Liver (tissue), 9 donors: ENCODE results near the gene RHOU. TPM values are rescaled to one million over a fixed set of nuclear protein-coding genes. Genes with fewer than 3 reads are reported as not detected.

ENCODE experiments used
- DNase-seq: peaks from one replicate; pipeline ENCODE4 v3.0.0-alpha.2; 2017; ENCODE audit warnings: low spot score
- H3K27ac ChIP-seq, 2 donors: one replicate each; pipeline ENCODE4 v1.7.0; 2013; ENCODE audit warnings: inconsistent platforms in 2 of 2, low read length in 2 of 2, control low read depth in 1 of 2, low read depth in 1 of 2, mild to moderate bottlenecking in 1 of 2
- H3K27me3 ChIP-seq, 4 donors: one replicate each; pipeline versions ENCODE4 v1.6.1 to v1.7.0; 2013; ENCODE audit warnings: low read length in 3 of 4, inconsistent platforms in 1 of 4, mild to moderate bottlenecking in 1 of 4, moderate library complexity in 1 of 4; ENCODE audit not compliant: control insufficient read depth in 4 of 4, insufficient read depth in 4 of 4
- H3K36me3 ChIP-seq, 4 donors: one replicate each; pipeline versions ENCODE4 v1.6.1 to v1.7.0; 2013; ENCODE audit warnings: low read length in 3 of 4, mild to moderate bottlenecking in 3 of 4, low read depth in 1 of 4, moderate library complexity in 1 of 4; ENCODE audit not compliant: control insufficient read depth in 4 of 4, insufficient read depth in 3 of 4
- H3K4me1 ChIP-seq, 4 donors: one replicate each; pipeline versions ENCODE4 v1.6.1 to v1.7.0; 2013; ENCODE audit warnings: low read length in 3 of 4, mild to moderate bottlenecking in 3 of 4, moderate library complexity in 1 of 4; ENCODE audit not compliant: control insufficient read depth in 4 of 4, insufficient read depth in 4 of 4
- H3K4me3 ChIP-seq, 3 donors: one replicate each; pipeline versions ENCODE4 v1.6.1 to v1.7.0; 2013; ENCODE audit warnings: low read length in 3 of 3, control low read depth in 1 of 3, low read depth in 1 of 3, mild to moderate bottlenecking in 1 of 3
- H3K9ac ChIP-seq, 2 donors: one replicate each; pipeline ENCODE4 v1.7.0; 2013; ENCODE audit warnings: low read length in 2 of 2, mild to moderate bottlenecking in 2 of 2, moderate library complexity in 2 of 2, control low read depth in 1 of 2, low read depth in 1 of 2
- H3K9me3 ChIP-seq, 4 donors: one replicate each; pipeline versions ENCODE4 v1.6.1 to v1.7.0; 2013; ENCODE audit warnings: low read length in 3 of 4; ENCODE audit not compliant: control insufficient read depth in 4 of 4
- EGR1 ChIP-seq, 2 donors: IDR thresholded peaks; 2 replicates each; pipeline ENCODE4 v1.6.1; 2016 to 2018; ENCODE audit warnings: antibody characterized with exemption in 2 of 2, low read depth in 2 of 2
- FOXA1 ChIP-seq: IDR thresholded peaks from 2 replicates; pipeline ENCODE4 v1.6.1; 2016; ENCODE audit warnings: antibody characterized with exemption
- FOXA2 ChIP-seq: IDR thresholded peaks from 2 replicates; pipeline ENCODE4 v1.6.1; 2016; ENCODE audit warnings: antibody characterized with exemption
- GABPA ChIP-seq, 2 donors: IDR thresholded peaks in 1 of 2; conservative IDR thresholded peaks in 1 of 2; 2 replicates each; pipeline ENCODE4 v1.6.1; 2016; ENCODE audit warnings: antibody characterized with exemption in 2 of 2, mild to moderate bottlenecking in 1 of 2, moderate library complexity in 1 of 2
- HNF4A ChIP-seq, 2 donors: conservative IDR thresholded peaks; 2 replicates each; pipeline ENCODE4 v1.6.1; 2016; ENCODE audit warnings: antibody characterized with exemption in 2 of 2, mild to moderate bottlenecking in 2 of 2
- HNF4G ChIP-seq: IDR thresholded peaks from 2 replicates; pipeline ENCODE4 v1.6.1; 2016; ENCODE audit warnings: antibody characterized with exemption
- JUND ChIP-seq, 2 donors: IDR thresholded peaks; 2 replicates each; pipeline ENCODE4 v1.6.1; 2016; ENCODE audit warnings: antibody characterized with exemption in 2 of 2
- NR2F2 ChIP-seq: IDR thresholded peaks from 2 replicates; pipeline ENCODE4 v1.6.1; 2016; ENCODE audit warnings: antibody characterized with exemption
- RAD21 ChIP-seq, 2 donors: IDR thresholded peaks; 2 replicates each; pipeline ENCODE4 v1.6.1; 2016; ENCODE audit warnings: antibody characterized with exemption in 2 of 2, mild to moderate bottlenecking in 2 of 2
- RXRA ChIP-seq, 2 donors: IDR thresholded peaks; 2 replicates each; pipeline ENCODE4 v1.6.1; 2017 to 2018; ENCODE audit warnings: antibody characterized with exemption in 2 of 2, mild to moderate bottlenecking in 1 of 2
- SP1 ChIP-seq: IDR thresholded peaks from 2 replicates; pipeline ENCODE4 v1.6.1; 2018; ENCODE audit warnings: antibody characterized with exemption, mild to moderate bottlenecking
- TAF1 ChIP-seq: conservative IDR thresholded peaks from 2 replicates; pipeline ENCODE4 v1.6.1; 2016; ENCODE audit warnings: antibody characterized with exemption, mild to moderate bottlenecking
- YY1 ChIP-seq: IDR thresholded peaks from 2 replicates; pipeline ENCODE4 v1.6.1; 2016; ENCODE audit warnings: antibody characterized with exemption, mild to moderate bottlenecking
- WGBS: extraction: QIAGEN DNeasy Blood & Tissue Kit; methylation state at CpG from one replicate; pipeline ENCODE4 v1.1.7; 2013; 5-methylcytosine and 5-hydroxymethylcytosine counted together
- polyA plus RNA-seq, 2 donors: library from polyadenylated mRNA; stranded (reverse) in 1 of 2; unstranded in 1 of 2; fragments of 200-250 nt in 1 of 2; fragments of >200 nt in 1 of 2; fragmentation: Nextera tagmentation in 1 of 2; extraction: Ambion mirVana in 1 of 2; gene quantifications; one replicate each; pipeline versions ENCODE4 v1.2.1 to v1.2.3, GENCODE V29; 2013 to 2015
- total RNA-seq, 2 donors: library from RNA; depleted of rRNA; stranded (reverse); fragments of >200 nt; gene quantifications; one replicate each; pipeline ENCODE4 v1.2.3, GENCODE V29; 2014
- TF ChIP-seq, protein P1 (sequence below): IDR thresholded peaks from 2 replicates; pipeline ENCODE4 v1.6.1; 2016; ENCODE audit warnings: antibody characterized with exemption
- TF ChIP-seq, protein P2 (sequence below): fragments of 150-350 bp; IDR thresholded peaks from 2 replicates; pipeline ENCODE4 v1.5.1; 2017; ENCODE audit warnings: improper control_type of control experiment, low read depth, low read length; ENCODE audit not compliant: missing input control
- TF ChIP-seq, protein P3 (sequence below): IDR thresholded peaks from 2 replicates; pipeline ENCODE4 v1.6.1; 2016; ENCODE audit warnings: antibody characterized with exemption
- TF ChIP-seq, protein P4 (sequence below): IDR thresholded peaks from 2 replicates; pipeline ENCODE4 v1.6.1; 2016; ENCODE audit warnings: antibody characterized with exemption
- donor health status: healthy.
- donor health status: healthy.
- donor health status: healthy.
- donor health status: healthy.
- donor health status: healthy.

The RHOU gene
- total and polyA plus RNA-seq, 4 donors = 6.4 to 12.0 (median 11.6) TPM

DNA sequence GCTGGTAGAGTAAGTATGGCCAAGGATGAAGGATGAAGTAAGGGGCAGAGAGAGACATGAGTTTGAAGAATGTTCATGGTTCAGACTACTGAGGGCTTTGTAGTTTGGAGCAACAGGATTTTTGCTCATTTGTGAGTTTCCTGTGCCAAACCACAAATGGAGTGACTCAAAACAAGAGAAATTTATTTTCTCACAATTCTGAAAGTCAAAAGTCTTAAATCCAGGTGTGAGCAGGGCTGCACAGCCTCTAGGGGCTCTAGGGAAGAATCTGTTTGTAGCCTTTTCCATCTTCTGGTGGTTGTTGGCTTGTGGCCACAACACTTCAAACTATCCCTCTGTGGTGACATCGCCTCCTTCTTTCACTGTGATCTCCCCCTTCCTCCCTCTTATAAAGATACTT, 58.9 kb downstream of the RHOU start:
- no peak overlapping the region for H3K4me3 ChIP-seq
- TF ChIP-seq HNF4A (conservative IDR thresholded peaks at IDR 0.05) (no peak), FOXA1 (no peak), GABPA (IDR thresholded peaks at IDR 0.05 in 1 of 2, conservative IDR thresholded peaks at IDR 0.05 in 1 of 2) (no peak), NR2F2 (no peak), JUND (IDR thresholded peaks at IDR 0.05) (no peak), RAD21 (IDR thresholded peaks at IDR 0.05) (no peak), TAF1 (no peak), FOXA2 (no peak), SP1 (no peak)
- TF ChIP-seq, protein P1, sequence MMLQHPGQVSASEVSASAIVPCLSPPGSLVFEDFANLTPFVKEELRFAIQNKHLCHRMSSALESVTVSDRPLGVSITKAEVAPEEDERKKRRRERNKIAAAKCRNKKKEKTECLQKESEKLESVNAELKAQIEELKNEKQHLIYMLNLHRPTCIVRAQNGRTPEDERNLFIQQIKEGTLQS = no peak
- TF ChIP-seq, protein P2, sequence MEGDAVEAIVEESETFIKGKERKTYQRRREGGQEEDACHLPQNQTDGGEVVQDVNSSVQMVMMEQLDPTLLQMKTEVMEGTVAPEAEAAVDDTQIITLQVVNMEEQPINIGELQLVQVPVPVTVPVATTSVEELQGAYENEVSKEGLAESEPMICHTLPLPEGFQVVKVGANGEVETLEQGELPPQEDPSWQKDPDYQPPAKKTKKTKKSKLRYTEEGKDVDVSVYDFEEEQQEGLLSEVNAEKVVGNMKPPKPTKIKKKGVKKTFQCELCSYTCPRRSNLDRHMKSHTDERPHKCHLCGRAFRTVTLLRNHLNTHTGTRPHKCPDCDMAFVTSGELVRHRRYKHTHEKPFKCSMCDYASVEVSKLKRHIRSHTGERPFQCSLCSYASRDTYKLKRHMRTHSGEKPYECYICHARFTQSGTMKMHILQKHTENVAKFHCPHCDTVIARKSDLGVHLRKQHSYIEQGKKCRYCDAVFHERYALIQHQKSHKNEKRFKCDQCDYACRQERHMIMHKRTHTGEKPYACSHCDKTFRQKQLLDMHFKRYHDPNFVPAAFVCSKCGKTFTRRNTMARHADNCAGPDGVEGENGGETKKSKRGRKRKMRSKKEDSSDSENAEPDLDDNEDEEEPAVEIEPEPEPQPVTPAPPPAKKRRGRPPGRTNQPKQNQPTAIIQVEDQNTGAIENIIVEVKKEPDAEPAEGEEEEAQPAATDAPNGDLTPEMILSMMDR = no peak
- H3K9me3 ChIP-seq = no peaks in the 10 kb centered on the region
- H3K27ac ChIP-seq = no peak overlapping the region
- H3K27me3 ChIP-seq = no peaks in the 10 kb centered on the region
- H3K9ac ChIP-seq = no peak overlapping the region
- WGBS = 92% methylated on average over 1 of the region's 1 CpG
- no peaks in the 10 kb centered on the region for H3K36me3 ChIP-seq
- DNase-seq = no peak
- no peaks in the 10 kb centered on the region for H3K4me1 ChIP-seq

DNA sequence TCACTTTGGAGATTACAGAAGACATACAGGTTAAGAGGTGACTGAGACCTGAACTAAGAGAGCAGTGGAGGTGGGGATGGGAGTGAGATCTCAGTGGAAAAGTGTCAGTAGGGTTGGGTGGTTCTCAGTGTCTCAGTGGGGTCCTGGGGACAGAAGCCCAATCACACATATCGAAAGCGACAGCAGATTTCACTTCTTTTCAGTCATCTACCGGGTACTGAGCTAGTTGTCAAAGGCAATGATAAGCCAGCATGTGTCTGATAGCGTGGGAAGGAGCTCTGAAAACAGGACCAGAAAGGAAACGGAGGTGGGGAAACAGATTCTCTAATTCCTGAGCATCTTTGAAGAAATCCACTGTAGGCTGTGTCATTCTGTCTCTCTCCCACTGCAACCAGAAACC, 59.5 kb downstream of the RHOU start:
- 91% methylated on average over 5 of the region's 5 CpGs for WGBS
- Histone ChIP-seq H3K9me3 (no peaks in the 10 kb centered on the region), H3K4me3 (no peak overlapping the region), H3K27ac (no peak overlapping the region), H3K36me3 (no peaks in the 10 kb centered on the region), H3K4me1 (no peaks in the 10 kb centered on the region), H3K9ac (no peak overlapping the region), H3K27me3 (no peaks in the 10 kb centered on the region)
- no peak for TF ChIP-seq JUND (IDR thresholded peaks at IDR 0.05)
- TF ChIP-seq HNF4A (conservative IDR thresholded peaks at IDR 0.05) = no peak
- TF ChIP-seq RXRA (IDR thresholded peaks at IDR 0.05) = no peak
- no peak for TF ChIP-seq RAD21 (IDR thresholded peaks at IDR 0.05)
- TF ChIP-seq YY1 = no peak
- TF ChIP-seq, protein P2 = no peak
- TF ChIP-seq, protein P3, sequence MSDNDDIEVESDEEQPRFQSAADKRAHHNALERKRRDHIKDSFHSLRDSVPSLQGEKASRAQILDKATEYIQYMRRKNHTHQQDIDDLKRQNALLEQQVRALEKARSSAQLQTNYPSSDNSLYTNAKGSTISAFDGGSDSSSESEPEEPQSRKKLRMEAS = no peak
- TF ChIP-seq GABPA (IDR thresholded peaks at IDR 0.05 in 1 of 2, conservative IDR thresholded peaks at IDR 0.05 in 1 of 2) = no peak
- DNase-seq = no peak

DNA sequence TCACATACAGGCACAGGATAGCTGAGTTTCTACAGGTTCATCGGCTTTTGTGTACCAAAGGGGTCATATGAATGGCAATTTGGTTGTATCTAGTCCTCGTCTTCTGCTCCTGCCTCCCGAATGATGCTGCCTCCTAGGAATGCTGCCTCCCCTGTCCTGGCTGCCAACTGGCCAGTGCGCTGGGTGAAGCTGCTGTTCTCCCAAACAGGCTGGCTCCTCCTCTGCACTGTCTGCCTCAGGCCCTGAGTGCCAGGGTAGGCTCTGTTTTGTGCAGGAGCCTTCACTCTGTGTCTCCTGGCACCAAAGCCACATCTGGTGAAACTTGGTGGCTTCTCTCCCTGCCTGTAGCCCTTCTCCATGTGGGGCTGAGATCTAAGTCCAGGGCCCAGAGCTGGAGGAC, 60.3 kb downstream of the RHOU start:
- WGBS = 84% methylated on average over 4 of the region's 4 CpGs
- Histone ChIP-seq H3K9me3 (no peaks in the 10 kb centered on the region), H3K4me1 (no peaks in the 10 kb centered on the region), H3K9ac (no peak overlapping the region), H3K4me3 (no peak overlapping the region), H3K27ac (no peak overlapping the region), H3K36me3 (no peaks in the 10 kb centered on the region), H3K27me3 (no peaks in the 10 kb centered on the region)
- no peak for DNase-seq
- TF ChIP-seq HNF4A (conservative IDR thresholded peaks at IDR 0.05) = no peak
- TF ChIP-seq, protein P4, sequence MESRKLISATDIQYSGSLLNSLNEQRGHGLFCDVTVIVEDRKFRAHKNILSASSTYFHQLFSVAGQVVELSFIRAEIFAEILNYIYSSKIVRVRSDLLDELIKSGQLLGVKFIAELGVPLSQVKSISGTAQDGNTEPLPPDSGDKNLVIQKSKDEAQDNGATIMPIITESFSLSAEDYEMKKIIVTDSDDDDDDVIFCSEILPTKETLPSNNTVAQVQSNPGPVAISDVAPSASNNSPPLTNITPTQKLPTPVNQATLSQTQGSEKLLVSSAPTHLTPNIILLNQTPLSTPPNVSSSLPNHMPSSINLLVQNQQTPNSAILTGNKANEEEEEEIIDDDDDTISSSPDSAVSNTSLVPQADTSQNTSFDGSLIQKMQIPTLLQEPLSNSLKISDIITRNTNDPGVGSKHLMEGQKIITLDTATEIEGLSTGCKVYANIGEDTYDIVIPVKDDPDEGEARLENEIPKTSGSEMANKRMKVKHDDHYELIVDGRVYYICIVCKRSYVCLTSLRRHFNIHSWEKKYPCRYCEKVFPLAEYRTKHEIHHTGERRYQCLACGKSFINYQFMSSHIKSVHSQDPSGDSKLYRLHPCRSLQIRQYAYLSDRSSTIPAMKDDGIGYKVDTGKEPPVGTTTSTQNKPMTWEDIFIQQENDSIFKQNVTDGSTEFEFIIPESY = no peak
- no peak for TF ChIP-seq YY1
- no peak for TF ChIP-seq GABPA (IDR thresholded peaks at IDR 0.05 in 1 of 2, conservative IDR thresholded peaks at IDR 0.05 in 1 of 2)
- TF ChIP-seq, protein P2 = no peak
- TF ChIP-seq FOXA2 = no peak
- TF ChIP-seq SP1 = no peak
- TF ChIP-seq RXRA (IDR thresholded peaks at IDR 0.05) = no peak
- TF ChIP-seq JUND (IDR thresholded peaks at IDR 0.05) = no peak
- no peak for TF ChIP-seq TAF1
- TF ChIP-seq, protein P3 = no peak
- TF ChIP-seq EGR1 (IDR thresholded peaks at IDR 0.05; ENCODE audit: low read depth in 2 of 2) = no peak
- TF ChIP-seq, protein P1 = no peak
- no peak for TF ChIP-seq HNF4G
- TF ChIP-seq FOXA1 = no peak
- no peak for TF ChIP-seq RAD21 (IDR thresholded peaks at IDR 0.05)
